HG03045 (cell line): Measurements from ENCODE around the gene PLEKHH2.

Experiments used
- ATAC-seq: cut with Tn5 transposase; IDR thresholded peaks from one replicate; pipeline ENCODE4 v1.9.1; 2021; ENCODE audit warnings: mild to moderate bottlenecking, moderate library complexity; ENCODE audit not compliant: unreplicated experiment

The PLEKHH2 gene

GRCh38 chr2:43806719-43807031 lies 169.6 kb downstream of the PLEKHH2 start:
- ATAC-seq = no peak

DNA sequence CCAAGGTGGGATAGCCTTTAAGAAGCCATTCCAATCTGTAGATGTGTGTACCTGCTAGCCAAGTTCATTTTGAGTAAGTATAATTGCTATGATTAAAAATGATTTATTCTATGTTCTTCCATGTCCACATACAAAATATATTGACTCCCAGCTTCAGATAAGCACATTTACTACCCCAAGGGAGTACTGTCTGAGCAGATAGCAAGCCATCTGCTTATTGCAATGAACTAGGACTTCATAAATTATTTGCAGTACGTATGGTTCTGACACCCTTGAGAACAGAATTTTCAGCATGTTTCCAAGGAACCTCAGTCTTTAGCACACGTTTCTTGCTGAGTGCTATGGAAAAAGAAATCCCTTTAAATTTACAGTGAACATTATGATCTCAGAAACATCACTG lies 173.4 kb downstream of the PLEKHH2 start:
- ATAC-seq = no peak

- ATAC-seq = no peak
Observed at GRCh38 chr2:43810888-43811287, 173.8 kb downstream of the PLEKHH2 start.

DNA sequence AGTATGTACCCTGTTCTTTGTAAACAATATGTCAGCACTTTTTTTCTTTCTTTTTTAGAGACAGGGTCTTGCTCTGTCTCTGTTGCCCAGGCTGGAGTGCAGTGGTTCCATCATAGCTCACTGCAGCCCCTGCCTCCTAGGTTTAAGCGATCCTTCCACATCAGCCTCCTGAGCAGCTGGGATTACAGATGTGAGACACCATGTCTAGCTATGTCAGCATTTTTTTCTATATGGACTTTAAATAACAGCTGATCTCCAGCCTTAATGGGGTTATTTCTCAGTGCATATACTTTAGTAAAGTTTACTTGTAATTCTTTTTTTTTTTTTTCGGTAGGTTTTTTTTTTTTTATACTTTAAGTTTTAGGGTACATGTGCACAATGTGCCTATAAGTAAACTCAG lies 174.9 kb downstream of the PLEKHH2 start:
- no peak for ATAC-seq

DNA sequence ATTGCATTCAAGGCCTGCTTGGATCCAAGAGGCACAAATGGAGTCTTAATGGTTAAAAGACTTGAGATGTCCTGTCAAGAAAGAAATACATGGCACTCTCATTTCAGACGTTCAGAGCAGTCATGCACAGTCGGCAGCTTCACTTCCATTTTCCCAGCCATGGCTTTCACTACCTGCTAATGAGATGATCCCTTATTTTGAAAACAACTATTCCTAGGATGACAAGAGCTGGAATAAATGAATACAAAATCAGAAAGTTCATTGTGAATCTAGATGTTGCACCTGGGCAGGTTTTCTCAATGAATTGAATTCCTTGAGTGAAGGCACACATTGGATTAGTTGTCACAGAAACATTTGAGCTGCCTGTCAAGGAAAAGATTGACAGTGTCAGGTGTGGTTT lies 175.9 kb downstream of the PLEKHH2 start:
- ATAC-seq = no peak

GRCh38 chr2:43814711-43815110 lies 177.7 kb downstream of the PLEKHH2 start:
- no peak for ATAC-seq
